Fibroblast of peridontal ligament (primary cell): ENCODE measurements around the gene TNIK.

Experiments used
- DNase-seq: peaks from one replicate; pipeline ENCODE4 v3.0.0-alpha.2; 2010; ENCODE audit errors: extremely low read depth

TNIK gene

DNA sequence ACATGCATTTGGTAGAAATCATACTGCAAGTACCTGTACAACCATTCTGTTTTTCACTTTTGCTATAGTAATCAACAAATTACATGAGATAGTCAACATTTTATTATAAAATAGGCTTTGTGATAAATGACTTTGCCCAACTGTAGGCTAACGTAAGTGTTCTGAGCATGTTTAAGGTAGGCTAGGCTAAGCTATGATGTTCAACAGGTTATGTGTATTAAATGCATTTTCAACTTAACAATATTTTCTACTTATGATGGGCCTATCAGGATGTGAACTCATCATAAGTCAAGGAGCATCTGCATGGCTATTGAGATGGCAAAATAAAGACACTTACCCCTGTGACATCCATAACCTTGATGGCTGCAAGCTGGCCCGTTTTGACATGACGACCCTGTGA is 232.4 kb downstream of the TNIK start:
- no peak for DNase-seq

DNA sequence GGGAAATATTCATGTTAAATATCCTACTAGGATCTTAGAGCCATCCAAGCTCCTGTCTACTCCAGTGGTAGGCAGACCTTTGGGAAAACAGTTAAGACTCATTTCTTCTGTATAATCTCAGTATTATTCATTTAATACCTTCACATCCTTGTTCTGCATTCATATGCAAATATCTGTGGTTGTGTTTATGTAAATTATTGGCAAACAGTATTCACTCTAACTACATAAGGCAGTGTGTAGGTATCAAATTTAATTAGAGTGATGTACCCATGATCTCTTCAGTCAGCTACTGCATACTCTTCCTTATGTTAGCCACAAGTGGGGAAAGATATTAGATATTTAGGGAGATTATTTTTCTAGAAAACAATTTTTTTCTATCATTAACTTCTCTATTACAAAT is 232.8 kb downstream of the TNIK start:
- DNase-seq, result no peak

DNA sequence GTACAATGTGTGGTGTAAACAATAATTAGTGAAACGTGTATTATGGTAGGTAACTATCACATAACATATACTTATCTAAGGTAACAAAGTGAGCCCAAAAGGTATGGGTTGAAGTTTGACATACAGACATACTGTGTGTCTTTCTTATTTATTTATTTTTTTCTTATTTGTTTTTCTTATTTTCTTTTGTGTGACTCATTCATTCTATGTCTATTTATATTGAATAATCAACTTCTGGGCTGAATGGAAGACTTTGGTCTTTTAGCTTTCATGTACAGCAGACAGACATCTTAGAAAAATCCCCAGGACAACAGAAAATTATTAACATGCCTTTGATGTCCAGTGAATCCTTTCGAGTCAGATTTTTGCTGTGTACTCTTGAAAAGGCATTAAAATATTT is 233.4 kb downstream of the TNIK start:
- DNase-seq, result no peak

DNA sequence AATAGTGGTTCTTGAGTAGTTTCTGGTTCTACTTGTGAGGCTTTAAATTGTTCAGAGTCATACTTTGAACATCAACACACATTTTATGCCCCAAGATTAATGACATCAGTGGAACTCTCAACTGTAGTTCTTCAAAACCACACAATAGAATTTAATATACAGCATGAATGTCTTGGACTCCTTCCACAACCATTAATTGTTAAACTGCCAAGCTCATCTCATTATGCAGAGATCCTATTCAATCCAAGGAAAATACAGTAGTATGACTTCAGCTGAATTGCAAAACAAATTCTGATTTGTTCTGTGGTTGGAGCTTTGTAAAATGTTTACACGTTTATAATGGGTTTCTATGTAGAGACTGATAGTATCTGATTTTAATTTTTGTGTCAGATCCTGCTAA is 234.5 kb downstream of the TNIK start:
- peak; percentile 34 for DNase-seq

DNA sequence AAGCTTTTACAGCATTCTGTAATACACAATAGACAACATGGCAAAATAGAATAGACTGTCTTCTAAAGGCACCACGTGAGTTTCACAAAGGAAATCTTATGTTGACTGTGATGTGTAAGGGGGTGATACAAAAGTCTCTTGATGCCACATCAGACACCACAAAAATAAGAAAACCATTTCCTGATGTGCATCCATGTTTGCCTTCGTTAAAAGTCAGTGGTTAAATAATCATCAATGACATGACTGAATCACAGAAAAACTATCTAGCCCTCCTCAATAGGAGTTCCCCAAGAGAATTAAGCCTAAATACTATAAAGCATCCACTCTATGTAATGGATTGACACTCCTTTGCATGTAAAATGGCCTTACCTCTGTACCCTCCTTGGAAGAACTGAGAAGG is 235.0 kb downstream of the TNIK start:
- DNase-seq, result no peak

DNA sequence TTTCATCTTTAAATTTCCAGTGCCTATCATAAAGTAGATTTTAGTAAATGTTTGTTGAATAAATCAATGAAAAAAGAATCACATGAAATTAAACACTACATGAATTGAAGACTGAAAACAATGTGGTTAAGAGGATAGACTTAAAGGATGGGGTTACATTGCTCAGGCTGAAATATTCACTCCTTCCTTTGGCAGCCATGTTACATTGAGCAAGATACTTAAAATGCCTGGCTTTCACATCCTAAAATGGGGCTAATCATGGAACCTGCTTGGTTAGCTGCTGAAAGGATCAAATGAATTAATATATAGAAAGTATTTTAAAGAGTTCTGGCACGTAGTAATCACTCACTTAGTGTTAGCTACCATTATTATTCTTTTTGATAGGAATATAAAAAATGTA is 236.8 kb downstream of the TNIK start:
- no peak for DNase-seq

DNA sequence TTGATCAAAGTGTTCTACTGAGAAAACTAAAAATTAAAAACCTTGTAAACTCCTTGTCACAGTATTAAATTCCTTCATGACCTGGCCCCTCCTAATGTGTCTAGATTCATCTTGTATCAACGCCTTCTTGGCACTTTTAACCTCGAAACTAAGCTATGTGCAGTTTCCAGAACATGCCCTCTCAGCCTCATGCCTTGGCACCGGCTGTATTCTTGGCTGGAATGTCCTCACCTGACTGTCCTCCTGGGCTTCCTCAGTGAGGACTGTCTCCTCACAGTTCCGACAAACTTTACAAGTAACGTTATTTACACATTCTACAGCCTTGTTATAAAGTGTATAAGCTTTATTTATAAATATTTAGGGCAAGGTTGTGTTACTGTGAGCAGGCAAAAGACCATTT is 237.2 kb downstream of the TNIK start:
- DNase-seq, result no peak

DNA sequence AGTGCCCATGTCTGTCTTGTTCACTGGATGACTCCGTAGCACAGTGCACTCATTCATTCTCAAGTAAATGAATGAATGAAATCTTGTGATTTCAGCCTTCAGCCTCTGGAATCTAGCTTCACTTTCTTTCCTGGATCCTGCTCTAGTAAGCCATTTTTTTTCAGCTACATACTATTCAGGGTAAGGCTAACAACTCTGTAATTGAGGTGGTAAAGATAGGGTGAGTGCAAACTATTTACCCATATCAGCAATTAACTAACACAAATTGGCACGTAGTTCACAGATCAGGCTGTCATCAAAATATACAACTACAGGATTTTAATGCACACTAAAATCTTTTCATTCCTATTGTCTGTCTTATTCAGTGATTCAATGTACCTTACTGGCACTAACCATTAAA is 238.6 kb downstream of the TNIK start:
- no peak for DNase-seq

DNA sequence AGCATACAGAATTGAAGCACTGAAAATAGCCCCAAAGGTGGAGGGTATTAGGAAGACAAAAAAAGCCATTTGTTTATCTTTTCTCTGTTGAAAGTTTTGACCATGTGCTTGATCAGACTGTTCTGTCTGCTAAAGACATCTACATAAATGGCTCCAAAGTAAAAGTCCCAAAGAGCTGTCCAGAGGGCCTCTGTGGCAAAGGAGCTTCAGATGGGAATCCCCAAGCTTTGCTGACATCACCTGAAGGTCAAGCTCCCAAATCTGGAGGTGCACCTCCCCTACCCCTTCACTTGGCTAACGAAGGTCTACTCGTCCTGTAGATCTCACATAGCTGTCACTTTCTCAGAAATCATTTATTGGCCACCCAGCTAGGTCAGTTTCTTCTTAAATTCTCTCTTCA is 239.1 kb downstream of the TNIK start:
- DNase-seq, result no peak

DNA sequence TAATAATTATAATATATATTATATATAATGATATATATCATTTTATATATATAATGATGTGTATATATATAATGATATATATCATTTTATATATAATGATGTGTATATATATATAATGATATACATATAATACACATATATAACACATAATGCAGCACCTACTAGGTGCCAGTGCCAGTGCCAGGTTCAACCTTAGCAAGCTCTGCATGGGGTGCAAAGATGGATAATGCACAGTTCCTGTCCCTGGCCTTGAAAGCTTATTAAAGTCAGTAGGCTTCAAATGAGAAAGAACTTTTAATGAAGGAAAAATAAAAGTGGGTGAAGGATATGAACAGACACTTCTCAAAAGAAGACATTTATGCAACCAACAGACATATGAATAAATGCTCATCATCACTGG is 240.9 kb downstream of the TNIK start:
- DNase-seq, result no peak

DNA sequence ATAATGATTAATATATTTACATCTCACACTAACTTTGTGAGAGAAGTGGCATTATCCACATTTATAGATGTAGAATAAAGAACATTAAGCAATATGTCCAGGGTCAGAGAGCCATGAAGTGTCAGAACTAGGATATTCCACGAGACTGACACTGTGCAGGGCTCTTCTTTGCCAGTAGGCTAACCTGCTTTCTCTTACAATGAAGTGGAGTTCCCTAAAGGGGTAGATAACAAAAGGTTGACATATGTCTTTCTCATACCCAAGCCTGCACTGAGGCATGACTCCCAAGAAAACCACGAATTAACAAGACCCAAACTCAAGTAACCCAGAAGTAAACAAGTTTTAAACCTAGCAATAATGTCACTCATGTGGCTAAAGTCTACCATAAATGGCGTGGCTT is 242.1 kb downstream of the TNIK start:
- DNase-seq, result no peak

DNA sequence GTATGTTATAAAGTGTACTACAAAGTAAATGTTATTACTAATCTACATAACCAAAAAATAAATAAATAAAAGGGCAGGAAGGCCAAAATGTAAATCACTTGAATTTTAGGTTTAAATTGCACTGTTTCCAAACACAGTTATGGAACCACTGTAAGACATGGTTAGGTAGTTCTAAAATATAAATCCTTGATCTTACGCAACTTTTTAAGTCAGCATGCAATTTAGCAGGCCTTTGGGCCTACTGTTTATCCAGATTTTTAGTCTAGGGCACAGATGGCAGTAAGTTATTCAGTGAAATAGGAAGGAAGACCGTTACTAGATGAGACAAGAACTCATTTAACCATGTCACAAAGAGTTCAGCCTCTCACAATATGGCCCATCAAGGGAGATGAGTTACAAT is 246.3 kb downstream of the TNIK start:
- DNase-seq, result no peak

DNA sequence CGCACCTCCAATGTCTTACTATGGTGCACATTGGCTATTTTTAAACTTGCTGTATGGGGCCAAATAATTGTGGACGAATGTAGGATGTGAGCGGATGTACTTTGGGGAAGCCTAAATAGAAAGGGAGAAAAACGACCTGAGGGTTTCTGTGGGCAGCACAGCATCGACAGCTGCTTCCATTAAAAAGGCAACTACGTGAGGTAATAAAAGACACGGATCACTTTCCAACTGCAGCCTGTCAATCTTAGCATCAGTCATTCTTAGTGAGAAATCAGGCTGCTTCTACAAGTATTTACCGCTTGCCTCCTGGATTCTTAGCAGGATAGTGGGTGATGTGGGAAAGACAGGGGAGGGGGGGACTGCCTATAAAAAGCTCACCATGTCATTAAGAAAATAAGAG is 247.0 kb downstream of the TNIK start:
- no peak for DNase-seq

DNA sequence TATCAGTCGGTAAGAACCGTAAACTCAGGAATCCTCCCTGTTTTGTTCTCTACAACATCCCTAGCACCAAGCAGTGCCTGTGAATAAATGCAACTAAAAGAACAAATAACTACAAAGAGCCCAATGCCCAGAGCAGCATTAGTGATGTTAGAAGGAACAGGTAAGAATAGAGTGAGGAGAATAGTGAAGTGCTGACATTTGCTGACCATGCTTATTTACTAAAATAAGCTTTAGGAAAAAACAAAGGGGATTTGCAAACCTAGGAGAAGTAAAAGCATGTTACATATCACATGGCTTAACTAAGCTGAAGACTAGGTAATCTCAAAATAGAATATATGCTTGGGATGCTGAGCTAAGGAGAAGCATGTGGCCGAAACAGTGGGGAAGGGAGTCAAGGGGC is 247.6 kb downstream of the TNIK start:
- DNase-seq, result no peak

DNA sequence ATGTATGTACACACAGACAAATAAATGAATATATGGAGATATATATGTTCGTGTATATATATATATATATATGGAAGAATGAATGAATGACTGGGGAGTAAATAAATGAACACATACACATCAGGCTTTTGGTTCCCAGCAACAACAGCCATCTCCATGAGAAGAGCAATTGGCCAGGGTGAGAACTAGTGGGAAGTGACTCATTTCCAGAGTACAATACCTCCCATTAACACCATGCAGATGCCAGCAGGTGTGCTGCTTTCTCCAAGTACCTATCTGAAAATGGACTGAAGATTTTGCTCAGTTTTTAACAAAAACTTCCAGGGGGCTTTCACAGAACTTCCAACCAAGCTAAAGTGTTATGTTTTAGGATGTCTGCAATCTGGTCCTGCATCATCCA is 253.9 kb downstream of the TNIK start:
- no peak for DNase-seq

DNA sequence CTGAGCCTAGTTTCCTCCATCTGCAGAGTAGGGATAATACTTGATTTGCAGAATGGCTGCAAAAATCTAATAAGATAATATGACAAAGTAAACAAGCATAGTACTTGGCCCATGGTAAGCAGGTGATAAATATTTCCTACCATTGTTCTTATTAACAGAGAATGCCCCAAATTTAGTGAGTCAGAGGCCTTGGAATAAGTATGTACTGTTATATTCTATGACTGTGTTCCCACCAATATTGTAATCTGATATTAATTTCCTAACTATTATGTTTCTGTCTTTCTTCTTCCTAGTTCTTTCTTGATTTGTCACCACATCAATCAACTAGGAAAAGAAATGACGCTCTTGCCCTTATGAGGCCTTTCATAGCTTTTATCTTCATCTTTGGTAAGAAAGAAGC is 255.3 kb downstream of the TNIK start:
- DNase-seq, result no peak

DNA sequence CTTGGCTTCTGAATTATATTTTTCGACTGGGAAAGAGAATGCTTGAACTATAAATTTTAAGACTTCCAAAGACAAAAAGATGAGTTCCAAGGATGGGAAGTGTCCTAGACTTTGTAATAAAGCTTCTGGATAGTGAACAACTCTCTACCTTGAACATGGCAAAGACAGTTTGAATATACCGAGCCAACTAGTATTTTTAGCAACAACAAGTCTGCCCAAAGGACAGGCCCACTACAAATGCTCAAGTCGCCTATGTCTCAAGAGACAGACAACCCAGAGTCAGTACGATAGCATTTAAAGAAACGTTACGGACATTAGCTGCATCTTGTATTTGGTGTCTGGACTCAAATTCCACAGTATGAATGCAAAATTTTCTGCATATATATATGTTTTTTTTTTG is 258.4 kb downstream of the TNIK start:
- DNase-seq, result no peak

DNA sequence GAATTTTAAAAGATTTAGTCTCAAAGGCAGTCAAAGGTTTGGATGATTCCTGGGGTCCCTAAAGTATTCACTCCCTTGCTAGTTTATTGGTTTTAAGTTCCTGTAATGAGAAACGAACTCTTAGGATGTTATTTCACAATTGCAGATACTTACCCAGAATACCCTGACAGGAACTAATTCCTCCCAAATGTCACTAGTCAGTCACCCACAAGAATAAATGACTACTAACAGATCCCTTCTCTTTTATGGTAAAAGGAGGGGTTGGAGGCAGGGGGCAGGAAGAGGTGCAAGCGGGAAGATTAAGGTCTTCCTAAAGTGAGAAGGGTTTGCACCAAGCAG is 259.5 kb downstream of the TNIK start:
- DNase-seq, result no peak

DNA sequence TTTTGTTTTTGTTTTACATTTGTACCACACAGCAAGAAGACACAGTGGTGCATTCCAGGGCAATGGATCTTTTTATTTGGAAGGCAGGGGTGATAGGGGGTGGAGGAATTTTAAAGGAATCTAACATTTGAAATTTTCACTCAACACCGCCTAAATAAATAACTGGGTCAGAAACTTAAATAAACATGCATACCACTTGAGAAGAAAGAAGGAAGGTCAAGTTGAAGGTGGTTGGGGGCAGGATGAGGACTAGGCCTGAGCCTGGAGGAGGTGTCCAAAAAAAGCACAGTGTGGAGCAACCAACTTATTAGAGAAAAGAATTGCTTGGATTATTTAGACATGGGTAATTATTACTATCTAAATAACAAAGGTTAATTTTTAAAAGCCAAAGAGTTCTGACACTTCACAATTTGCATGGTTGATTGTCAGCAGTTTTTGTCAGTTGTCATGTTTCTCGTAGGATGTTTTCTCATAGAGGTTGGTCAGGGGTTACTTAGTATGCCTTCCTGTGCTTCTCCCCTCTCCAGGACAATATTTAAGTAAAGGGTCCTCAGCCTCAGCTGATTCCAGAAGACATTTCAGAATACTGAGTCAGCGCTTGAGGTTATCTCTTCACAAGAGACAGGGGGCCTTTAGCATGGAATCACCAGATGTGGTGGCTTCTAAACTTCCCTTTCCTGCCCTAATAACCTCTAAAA is 260.0 kb downstream of the TNIK start:
- DNase-seq, result no peak

DNA sequence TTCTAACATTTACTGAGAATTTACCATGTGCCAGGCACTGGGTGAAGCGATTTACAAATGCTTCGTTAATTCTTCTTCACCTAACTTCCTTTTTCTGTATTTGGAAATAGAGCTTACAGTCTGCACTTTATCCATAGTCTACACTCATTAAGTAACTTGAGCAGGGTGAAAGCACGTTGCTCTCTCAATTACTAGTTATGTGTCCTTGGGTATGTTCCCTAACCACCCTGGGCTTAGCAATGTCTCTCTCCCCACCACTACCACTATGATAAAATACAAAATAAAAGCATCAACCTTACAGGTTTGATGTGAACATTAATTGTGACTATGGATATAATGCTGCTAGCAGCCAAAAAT is 260.8 kb downstream of the TNIK start:
- DNase-seq, result no peak

DNA sequence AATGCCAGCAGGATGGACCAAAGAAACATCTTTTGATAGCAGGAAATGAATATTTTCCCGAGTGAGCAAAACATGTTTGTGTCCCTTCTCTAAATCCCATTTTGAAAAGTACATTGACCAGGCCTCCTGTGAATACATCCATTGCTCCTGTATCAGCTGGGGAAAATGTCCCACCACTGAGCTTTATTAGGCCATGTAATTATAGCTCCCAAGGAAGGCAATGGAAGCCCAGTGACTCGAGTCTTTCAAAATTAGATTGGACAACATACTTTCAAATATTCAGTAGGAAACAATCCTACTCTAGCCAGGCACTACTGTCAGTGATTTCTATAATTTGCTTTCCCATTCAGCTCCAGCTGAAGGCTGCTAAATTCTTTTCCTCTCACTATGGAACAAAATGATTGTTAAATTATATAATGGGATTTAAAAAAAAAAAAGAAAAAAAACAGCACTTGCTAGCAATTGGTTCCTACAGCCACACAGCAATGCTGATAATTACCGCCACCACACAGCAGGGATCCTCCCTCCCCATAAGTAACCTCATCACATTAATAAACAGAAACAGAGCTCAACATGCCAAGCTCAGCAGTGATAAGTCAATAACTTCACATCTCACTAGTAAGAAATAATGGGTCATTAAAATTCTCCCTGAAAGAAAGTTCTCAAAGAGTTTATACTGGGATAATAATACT is 261.3 kb downstream of the TNIK start:
- DNase-seq, result no peak

DNA sequence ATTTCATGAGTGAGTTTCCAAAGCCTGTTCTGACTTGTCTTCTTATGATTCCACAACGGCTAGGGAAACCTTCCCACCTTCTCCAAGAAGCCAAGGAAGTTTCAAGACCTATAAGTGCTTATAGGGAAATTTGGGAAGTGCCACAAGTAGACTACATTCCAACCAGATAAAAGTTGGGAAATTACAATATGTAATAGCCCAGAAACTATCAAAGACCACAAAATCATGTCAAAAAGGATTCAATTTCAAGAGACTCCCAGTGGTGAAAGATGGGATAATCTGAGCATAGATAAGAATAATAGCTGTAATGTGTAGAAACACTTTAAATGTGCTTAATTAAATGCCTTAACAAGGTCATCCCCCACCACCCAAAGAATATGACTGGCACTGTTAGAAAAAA is 264.5 kb downstream of the TNIK start:
- no peak for DNase-seq

DNA sequence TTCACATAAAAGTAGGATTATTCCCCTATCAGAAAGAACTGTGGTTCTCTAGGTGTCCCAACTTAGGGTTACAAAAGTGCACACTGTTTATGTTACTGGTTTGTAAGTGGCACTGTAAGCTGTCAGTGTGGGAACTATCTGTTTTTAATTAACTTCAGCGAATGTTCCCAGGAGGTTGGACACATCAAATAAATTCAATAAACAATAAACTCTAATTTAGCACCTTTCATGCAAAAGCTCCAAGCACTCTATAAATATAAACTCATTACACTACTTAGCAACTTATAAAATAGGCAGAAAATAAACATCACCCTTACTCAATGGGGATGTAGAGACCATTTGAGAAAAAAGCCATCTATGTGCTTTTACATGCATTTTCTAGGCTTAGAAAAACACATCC is 265.2 kb downstream of the TNIK start:
- DNase-seq, result no peak

DNA sequence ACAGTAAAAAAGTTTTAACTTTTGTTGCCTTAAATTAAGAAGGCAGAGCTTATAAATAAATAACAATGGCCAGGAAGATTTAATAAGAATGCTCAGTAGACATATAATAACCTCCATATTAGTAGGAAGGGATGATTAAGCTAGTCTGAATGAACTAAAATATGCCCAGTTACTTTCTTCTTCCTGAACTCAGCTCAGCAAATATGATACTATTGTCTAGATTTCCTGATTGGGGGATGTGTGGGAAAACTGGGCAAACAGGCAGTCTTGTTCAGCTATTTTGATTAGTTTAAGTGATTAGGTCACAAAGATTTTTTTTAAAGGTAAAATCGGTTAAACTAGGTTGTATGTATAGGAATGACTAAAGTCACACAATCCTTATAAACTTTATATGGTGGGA is 266.5 kb downstream of the TNIK start:
- no peak for DNase-seq
